Panc1 (cell line): ENCODE results near the gene LARP4B. TPM values are rescaled to one million over a fixed set of nuclear protein-coding genes. Genes with fewer than 3 reads are reported as not detected.

Source experiments
- ATAC-seq: fragments of 200-7000 bp; cut with Tn5 transposase; 2 replicates; pipeline ENCODE4 v1.9.1; 2020; ENCODE audit warnings: mild to moderate bottlenecking, moderate library complexity
- BruUV-seq: library from RNA; stranded (reverse); fragments of 400-500 nt; replicated peaks from 2 replicates; lab custom pipeline; 2021; lab: Mats Ljungman, UMichigan
- CTCF ChIA-PET: fragments of 300-600 bp; sonication (Branson Sonifier 250); formaldehyde crosslinking; loops from one replicate; lab custom pipeline; 2022; ENCODE audit warnings: antibody characterized with exemption; lab: Charles Lee
- POLR2A ChIA-PET: fragments of 300-600 bp; sonication (Branson Sonifier 250); formaldehyde crosslinking; loops from one replicate; lab custom pipeline; 2022; ENCODE audit warnings: antibody characterized with exemption; lab: Charles Lee
- DNase-seq: peaks from one replicate; pipeline ENCODE4 v3.0.0-alpha.2; 2010; ENCODE audit warnings: low read depth, low spot score
- H3K27ac ChIP-seq: 2 replicates; pipeline ENCODE4 v1.5.1; 2011; ENCODE audit warnings: mild to moderate bottlenecking, low read length, inconsistent platforms
- H3K27me3 ChIP-seq: fragments of 200-500 bp; sonication (Bioruptor generic); 2 replicates; pipeline ENCODE4 v1.6.0; 2014; ENCODE audit warnings: low read length, inconsistent platforms; ENCODE audit not compliant: control insufficient read depth, insufficient read depth
- H3K36me3 ChIP-seq: fragments of 200-500 bp; sonication (Bioruptor generic); 2 replicates; pipeline ENCODE4 v1.5.1; 2014; ENCODE audit warnings: inconsistent platforms, mild to moderate bottlenecking, low read length, moderate library complexity; ENCODE audit not compliant: control insufficient read depth, insufficient read depth
- H3K4me1 ChIP-seq: 2 replicates; pipeline ENCODE4 v1.5.1; 2011; ENCODE audit warnings: inconsistent platforms, mild to moderate bottlenecking, low read length, moderate library complexity; ENCODE audit not compliant: control insufficient read depth, insufficient read depth
- H3K4me3 ChIP-seq, 2 experiments: 2 replicates each; pipeline ENCODE4 v1.5.1; 2011 to 2012; ENCODE audit warnings: low read depth in 2 of 2, low read length in 2 of 2, mild to moderate bottlenecking in 2 of 2, inconsistent platforms in 1 of 2, moderate library complexity in 1 of 2
- H3K9me3 ChIP-seq: fragments of 200-500 bp; sonication (Bioruptor generic); 2 replicates; pipeline ENCODE4 v1.5.1; 2014; ENCODE audit warnings: low read depth, mild to moderate bottlenecking, inconsistent platforms, low read length, moderate library complexity; ENCODE audit not compliant: control insufficient read depth, insufficient read depth
- CTCF ChIP-seq: fragments of 450-650 bp; IDR thresholded peaks from 2 replicates; pipeline ENCODE4 v1.5.1; 2017; ENCODE audit warnings: mild to moderate bottlenecking
- POLR2AphosphoS5 ChIP-seq: IDR thresholded peaks from 2 replicates; pipeline ENCODE4 v1.6.1; 2012; ENCODE audit warnings: mild to moderate bottlenecking, low read depth, low read length, moderate library complexity
- REST ChIP-seq, 2 experiments: IDR thresholded peaks; 2 replicates each; pipeline ENCODE4 v1.6.1; 2011 to 2012; ENCODE audit warnings: low read depth in 2 of 2, control low read depth in 1 of 2, low read length in 1 of 2, mild to moderate bottlenecking in 1 of 2, moderate library complexity in 1 of 2; ENCODE audit not compliant: insufficient read depth in 1 of 2
- SIN3A ChIP-seq: IDR thresholded peaks from 2 replicates; pipeline ENCODE4 v1.6.1; 2012; ENCODE audit warnings: low read depth, mild to moderate bottlenecking, low read length, moderate library complexity, borderline replicate concordance; ENCODE audit not compliant: insufficient read depth
- TCF7L2 ChIP-seq: IDR thresholded peaks from 2 replicates; pipeline ENCODE4 v1.6.1; 2011; ENCODE audit warnings: mild to moderate bottlenecking, low read depth, low read length, inconsistent platforms
- in situ Hi-C: cut with HindIII; loops from 2 replicates; pipeline ENCODE4 v1.10.0; 2016; ENCODE audit warnings: low sequenced_read_pairs, low pct_unique_long_range_greater_than_20kb
- intact Hi-C: fragments of 100-400 bp; cut with micrococcal nuclease; formaldehyde crosslinking; loops from one replicate; pipeline ENCODE4 v1.10.0; 2022; ENCODE audit not compliant: unreplicated experiment
- total RNA-seq: library from RNA; stranded (reverse); gene quantifications from one replicate; pipeline ENCODE4 v1.2.1, GENCODE V29; 2021; ENCODE audit not compliant: unreplicated experiment

LARP4B gene
- total RNA-seq, 1 experiment from 2014 or later = 87.0 TPM

- no peak for ATAC-seq
- TF ChIP-seq POLR2AphosphoS5 (no peak), CTCF (no peak), REST (IDR thresholded peaks at IDR 0.05; ENCODE audit: insufficient read depth in 1 of 2, low read depth in 2 of 2, low read length in 1 of 2) (no peak), TCF7L2 (no peak), SIN3A (no peak)
- CTCF ChIA-PET = interaction anchor here (0.6 kb wide), 1 partner anchor 11 kb away, joined by 3 read pairs; no protein-coding TSS in a partner anchor
- intact Hi-C loops = no loop called here
- Histone ChIP-seq H3K4me1 (no peaks in the 10 kb centered on the region), H3K27ac (no peak overlapping the region), H3K4me3 (no peak overlapping the region), H3K9me3 (no peaks in the 10 kb centered on the region), H3K27me3 (no peaks in the 10 kb centered on the region), H3K36me3 (no peaks in the 10 kb centered on the region)
- POLR2A ChIA-PET = no interaction called here
- DNase-seq = no peak
- no TSS peak for BruUV-seq
- in situ Hi-C loops = no loop called here
These were observed 138.8 kb downstream of the LARP4B start for GRCh38 chr10:792792-793100.

DNA sequence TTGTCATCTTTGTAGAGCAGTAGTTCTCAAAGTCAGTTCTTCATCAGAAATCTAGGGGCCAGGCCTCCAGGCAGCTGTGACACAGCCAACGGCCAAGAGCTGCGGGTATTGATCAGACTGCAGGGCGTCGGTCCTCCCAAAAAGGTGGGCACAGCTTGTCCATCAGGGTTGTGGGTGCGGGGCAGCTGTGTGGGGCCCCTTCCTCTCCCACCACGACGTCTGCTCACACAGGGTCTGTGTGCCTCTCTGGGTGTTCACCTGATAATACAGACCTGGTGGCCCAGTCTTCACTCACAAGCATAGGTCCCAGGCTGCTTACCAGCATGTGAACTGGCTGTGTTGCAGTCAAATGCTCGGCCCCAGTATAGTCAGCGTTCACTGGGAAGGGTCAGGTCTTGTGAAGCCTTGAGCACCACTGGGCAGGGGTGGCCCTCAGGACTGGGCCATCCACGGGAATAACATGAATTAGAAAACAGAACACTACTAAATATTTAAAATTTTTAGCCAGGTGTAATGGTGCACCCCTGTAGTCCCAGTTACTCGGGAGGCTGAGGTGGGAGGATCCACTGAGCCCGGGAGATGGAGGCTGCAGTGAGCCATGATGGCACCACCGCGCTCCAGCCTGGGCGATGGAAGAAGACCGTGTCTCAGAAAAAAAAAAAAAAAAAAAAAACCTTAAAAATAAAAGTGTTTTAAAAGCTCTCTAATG lies 139.3 kb downstream of the LARP4B start:
- in situ Hi-C loops = no loop called here

More for the DNA sequence above, 139.3 kb downstream of the LARP4B start:
- TF ChIP-seq REST (IDR thresholded peaks at IDR 0.05; ENCODE audit: insufficient read depth in 1 of 2, low read depth in 2 of 2, low read length in 1 of 2) (no peak), POLR2AphosphoS5 (no peak), TCF7L2 (no peak), CTCF (no peak), SIN3A (no peak)
- ATAC-seq (no peak), DNase-seq (no peak)
- H3K27ac ChIP-seq = no peak overlapping the region
- H3K9me3 ChIP-seq = no peaks in the 10 kb centered on the region
- no peak overlapping the region for H3K4me3 ChIP-seq
- no TSS peak for BruUV-seq
- CTCF ChIA-PET = interaction anchor here (0.6 kb wide), 1 partner anchor 12 kb away, joined by 3 read pairs; no protein-coding TSS in a partner anchor
- POLR2A ChIA-PET = no interaction called here
- H3K36me3 ChIP-seq = no peaks in the 10 kb centered on the region
- intact Hi-C loops = no loop called here
- H3K27me3 ChIP-seq = no peaks in the 10 kb centered on the region
- no peaks in the 10 kb centered on the region for H3K4me1 ChIP-seq
